OCI-LY1 (cell line): Measurements from ENCODE around the gene ARHGEF10L.

Source experiments
- EZH2 ChIP-seq: fragments of 200-600 bp; sonication (generic), shearing (Covaris generic); IDR thresholded peaks from 2 replicates; pipeline ENCODE4 v1.8.0; 2017; ENCODE audit warnings: borderline replicate concordance, mixed run types, mild to moderate bottlenecking, antibody characterized with exemption, low read length, moderate library complexity, mixed read lengths
- TF ChIP-seq, protein P1 (sequence below): fragments of 200-600 bp; sonication (generic), shearing (Covaris generic); IDR thresholded peaks from 2 replicates; pipeline ENCODE4 v1.5.1; 2017; ENCODE audit warnings: mild to moderate bottlenecking, antibody characterized with exemption, low read length, moderate library complexity, mixed read lengths

- TF ChIP-seq, protein P1, sequence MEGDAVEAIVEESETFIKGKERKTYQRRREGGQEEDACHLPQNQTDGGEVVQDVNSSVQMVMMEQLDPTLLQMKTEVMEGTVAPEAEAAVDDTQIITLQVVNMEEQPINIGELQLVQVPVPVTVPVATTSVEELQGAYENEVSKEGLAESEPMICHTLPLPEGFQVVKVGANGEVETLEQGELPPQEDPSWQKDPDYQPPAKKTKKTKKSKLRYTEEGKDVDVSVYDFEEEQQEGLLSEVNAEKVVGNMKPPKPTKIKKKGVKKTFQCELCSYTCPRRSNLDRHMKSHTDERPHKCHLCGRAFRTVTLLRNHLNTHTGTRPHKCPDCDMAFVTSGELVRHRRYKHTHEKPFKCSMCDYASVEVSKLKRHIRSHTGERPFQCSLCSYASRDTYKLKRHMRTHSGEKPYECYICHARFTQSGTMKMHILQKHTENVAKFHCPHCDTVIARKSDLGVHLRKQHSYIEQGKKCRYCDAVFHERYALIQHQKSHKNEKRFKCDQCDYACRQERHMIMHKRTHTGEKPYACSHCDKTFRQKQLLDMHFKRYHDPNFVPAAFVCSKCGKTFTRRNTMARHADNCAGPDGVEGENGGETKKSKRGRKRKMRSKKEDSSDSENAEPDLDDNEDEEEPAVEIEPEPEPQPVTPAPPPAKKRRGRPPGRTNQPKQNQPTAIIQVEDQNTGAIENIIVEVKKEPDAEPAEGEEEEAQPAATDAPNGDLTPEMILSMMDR, result no peak
- TF ChIP-seq EZH2, result no peak
Observed at GRCh38 chr1:17562375-17562774, 22.9 kb downstream of the ARHGEF10L start.
